ENCODE results near the gene ZNF417.

- TF ChIP-seq POLR2A (IDR thresholded peaks at IDR 0.05), result no peak
- TF ChIP-seq CTCF (IDR thresholded peaks at IDR 0.05), result no peak
These were observed 29.9 kb upstream of the ZNF417 start for GRCh38 chr19:57946316-57946715.
